Mesodermal cell (in vitro differentiated cells): Measurements from ENCODE around the gene ACTR2.
"Not testable (repeated sequence)": the region's sequence is repeated elsewhere in the genome, so short reads cannot be mapped to it uniquely, and the experiment has no call there.

ENCODE experiments used
- H3K27ac ChIP-seq: 2 replicates; pipeline ENCODE4 v1.7.0; 2013; ENCODE audit warnings: mild to moderate bottlenecking, low read depth, low read length, moderate library complexity; ENCODE audit not compliant: severe bottlenecking
- H3K36me3 ChIP-seq: 2 replicates; pipeline ENCODE4 v1.7.1; 2013; ENCODE audit warnings: mild to moderate bottlenecking, low read length, moderate library complexity; ENCODE audit not compliant: control insufficient read depth, insufficient read depth
- H3K4me1 ChIP-seq: one replicate; pipeline ENCODE4 v1.7.1; 2013; ENCODE audit warnings: mild to moderate bottlenecking, low read length; ENCODE audit not compliant: insufficient read depth, control insufficient read depth, poor library complexity, severe bottlenecking
- H3K4me3 ChIP-seq: 2 replicates; pipeline ENCODE4 v1.7.0; 2013; ENCODE audit warnings: low read length, control low read depth, mild to moderate bottlenecking; ENCODE audit not compliant: insufficient read depth, poor library complexity, severe bottlenecking; ENCODE audit errors: extremely low read depth
- H3K9me3 ChIP-seq: 2 replicates; pipeline ENCODE4 v1.7.1; 2013; ENCODE audit warnings: mild to moderate bottlenecking, low read length, moderate library complexity; ENCODE audit not compliant: control insufficient read depth
- WGBS, 2 experiments: methylation state at CpG; one replicate each; pipeline ENCODE4 v1.1.5; 2013; ENCODE audit warnings: missing lambda C conversion rate in 2 of 2; ENCODE audit not compliant: insufficient coverage in 2 of 2; 5-methylcytosine and 5-hydroxymethylcytosine counted together

The ACTR2 gene

GRCh38 chr2:65231121-65231520 is 3.5 kb downstream of the ACTR2 start:
- H3K36me3 ChIP-seq = peaks cover 47% of the 10 kb centered on the region
- no CpG with 5 or more reads among the region's 1 CpG for WGBS, 2 experiments
- H3K9me3 ChIP-seq = no peaks in the 10 kb centered on the region
- H3K4me3 ChIP-seq = no peak overlapping the region
- H3K4me1 ChIP-seq = peaks cover 5% of the 10 kb centered on the region
- no peak overlapping the region for H3K27ac ChIP-seq

- H3K27ac ChIP-seq = no peak overlapping the region
These were observed 4.4 kb downstream of the ACTR2 start for GRCh38 chr2:65231892-65232477.

GRCh38 chr2:65232636-65233035 is 5.0 kb downstream of the ACTR2 start:
- no CpG with 5 or more reads among the region's 2 CpGs for WGBS, 2 experiments
- Histone ChIP-seq H3K4me3 (no peak overlapping the region), H3K27ac (no peak overlapping the region), H3K36me3 (peaks cover 60% of the 10 kb centered on the region), H3K9me3 (no peaks in the 10 kb centered on the region), H3K4me1 (peaks cover 5% of the 10 kb centered on the region)

More at GRCh38 chr2:65231892-65232477, 4.4 kb downstream of the ACTR2 start:
- H3K36me3 ChIP-seq = peaks cover 55% of the 10 kb centered on the region
- peaks cover 5% of the 10 kb centered on the region for H3K4me1 ChIP-seq
- H3K9me3 ChIP-seq = no peaks in the 10 kb centered on the region
- no peak overlapping the region for H3K4me3 ChIP-seq
- WGBS, 2 experiments = 96% methylated on average over 7 to 8 of the region's 8 CpGs

- Histone ChIP-seq H3K4me1 (no peaks in the 10 kb centered on the region), H3K9me3 (no peaks in the 10 kb centered on the region), H3K27ac (no peak overlapping the region), H3K4me3 (no peak overlapping the region), H3K36me3 (peaks cover 62% of the 10 kb centered on the region)
- WGBS, 2 experiments = 89 to 100% methylated on average over 1 to 2 of the region's 3 CpGs
These were observed 13.0 kb downstream of the ACTR2 start for GRCh38 chr2:65240657-65241056.

- not testable (repeated sequence) for H3K4me1 ChIP-seq, H3K27ac ChIP-seq, H3K9me3 ChIP-seq, H3K4me3 ChIP-seq
- WGBS, 2 experiments = 100% methylated on average over 1 of the region's 2 CpGs; no CpG with 5 or more reads in 1 of the 2 experiments
- H3K36me3 ChIP-seq = peaks cover 65% of the 10 kb centered on the region
These were observed 16.8 kb downstream of the ACTR2 start for GRCh38 chr2:65244452-65244851.

GRCh38 chr2:65252640-65253039 is 25.0 kb downstream of the ACTR2 start:
- Histone ChIP-seq H3K27ac (no peak overlapping the region), H3K4me1 (no peaks in the 10 kb centered on the region), H3K9me3 (no peaks in the 10 kb centered on the region), H3K4me3 (no peak overlapping the region), H3K36me3 (peaks cover 69% of the 10 kb centered on the region)

GRCh38 chr2:65255356-65255755 is 27.7 kb downstream of the ACTR2 start:
- whole genome bisulfite sequencing, 2 experiments = 90 to 100% methylated on average over 1 to 2 of the region's 6 CpGs
- no peaks in the 10 kb centered on the region for H3K9me3 ChIP-seq
- no peak overlapping the region for H3K27ac ChIP-seq
- H3K4me3 ChIP-seq = no peak overlapping the region
- H3K4me1 ChIP-seq = no peaks in the 10 kb centered on the region
- H3K36me3 ChIP-seq = peaks cover 60% of the 10 kb centered on the region

- Histone ChIP-seq H3K36me3 (peaks cover 62% of the 10 kb centered on the region), H3K4me1 (no peaks in the 10 kb centered on the region), H3K27ac (no peak overlapping the region), H3K9me3 (no peaks in the 10 kb centered on the region), H3K4me3 (no peak overlapping the region)
- WGBS, 2 experiments = 100% methylated on average over 1 of the region's 1 CpG; no CpG with 5 or more reads in 1 of the 2 experiments
These were observed 28.4 kb downstream of the ACTR2 start for GRCh38 chr2:65256054-65256453.

- H3K36me3 ChIP-seq = peaks cover 64% of the 10 kb centered on the region
- H3K9me3 ChIP-seq, H3K4me3 ChIP-seq, H3K4me1 ChIP-seq, H3K27ac ChIP-seq: not testable (repeated sequence)
These were observed 30.2 kb downstream of the ACTR2 start for GRCh38 chr2:65257866-65258265.

GRCh38 chr2:65261676-65262075 is 34.0 kb downstream of the ACTR2 start:
- H3K4me1 ChIP-seq = no peaks in the 10 kb centered on the region
- H3K27ac ChIP-seq = no peak overlapping the region
- WGBS, 2 experiments = 100% methylated on average over 1 of the region's 3 CpGs; no CpG with 5 or more reads in 1 of the 2 experiments
- peaks cover 53% of the 10 kb centered on the region for H3K36me3 ChIP-seq
- H3K4me3 ChIP-seq = no peak overlapping the region
- H3K9me3 ChIP-seq = no peaks in the 10 kb centered on the region

GRCh38 chr2:65263262-65263661 is 35.6 kb downstream of the ACTR2 start:
- no peaks in the 10 kb centered on the region for H3K9me3 ChIP-seq
- no CpG with 5 or more reads among the region's 1 CpG for WGBS, 2 experiments
- H3K36me3 ChIP-seq = peaks cover 64% of the 10 kb centered on the region
- no peak overlapping the region for H3K27ac ChIP-seq
- peaks cover under 1% of the 10 kb centered on the region for H3K4me1 ChIP-seq
- no peak overlapping the region for H3K4me3 ChIP-seq
